HuH-7 (cell line): Measurements from ENCODE around the gene ZNF135.

ENCODE experiments used
- DNase-seq: peaks from one replicate; pipeline ENCODE4 v3.0.0; 2011; ENCODE audit warnings: low spot score

The ZNF135 gene

DNA sequence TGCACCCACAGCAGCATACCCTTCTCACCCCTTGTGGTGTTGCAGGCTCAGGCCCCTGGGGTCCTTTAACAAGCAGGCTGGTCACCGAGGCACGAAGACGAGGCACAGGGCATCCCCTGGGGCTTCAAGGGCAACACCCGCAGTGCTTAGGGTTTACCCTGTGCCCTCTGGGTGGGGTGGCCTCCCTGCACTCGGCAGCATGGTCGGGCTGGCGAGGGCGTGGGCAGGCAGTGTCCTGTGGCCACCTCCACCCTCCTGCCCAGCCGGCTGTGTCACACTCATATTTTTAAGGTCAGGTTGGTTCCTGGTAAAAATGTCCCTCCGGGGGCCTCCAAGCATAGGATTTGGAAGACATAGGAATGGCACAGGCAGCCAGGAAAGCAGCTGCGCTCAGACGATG, 11.4 kb upstream of the ZNF135 start:
- no peak for DNase-seq

DNA sequence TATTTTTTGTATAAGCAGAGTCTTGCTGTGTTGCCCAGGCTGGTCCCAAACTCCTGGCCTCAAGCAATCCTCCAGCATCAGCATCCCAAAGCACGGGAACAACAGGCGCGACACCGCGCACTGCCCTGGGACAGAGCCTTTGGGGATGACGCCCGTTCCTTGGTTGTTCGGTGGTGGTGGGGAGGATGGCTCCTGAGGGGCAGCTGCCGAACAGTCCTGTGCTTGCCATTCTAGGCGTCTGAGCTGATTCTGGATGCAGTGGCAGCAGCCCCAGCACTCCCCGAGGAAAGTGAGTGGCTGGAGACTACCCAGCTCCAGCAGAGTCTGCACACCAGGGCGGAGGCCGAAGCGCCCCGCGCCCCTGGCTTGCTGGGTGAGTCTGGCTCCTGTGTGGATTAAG, 6.8 kb upstream of the ZNF135 start:
- DNase-seq, result no peak

DNA sequence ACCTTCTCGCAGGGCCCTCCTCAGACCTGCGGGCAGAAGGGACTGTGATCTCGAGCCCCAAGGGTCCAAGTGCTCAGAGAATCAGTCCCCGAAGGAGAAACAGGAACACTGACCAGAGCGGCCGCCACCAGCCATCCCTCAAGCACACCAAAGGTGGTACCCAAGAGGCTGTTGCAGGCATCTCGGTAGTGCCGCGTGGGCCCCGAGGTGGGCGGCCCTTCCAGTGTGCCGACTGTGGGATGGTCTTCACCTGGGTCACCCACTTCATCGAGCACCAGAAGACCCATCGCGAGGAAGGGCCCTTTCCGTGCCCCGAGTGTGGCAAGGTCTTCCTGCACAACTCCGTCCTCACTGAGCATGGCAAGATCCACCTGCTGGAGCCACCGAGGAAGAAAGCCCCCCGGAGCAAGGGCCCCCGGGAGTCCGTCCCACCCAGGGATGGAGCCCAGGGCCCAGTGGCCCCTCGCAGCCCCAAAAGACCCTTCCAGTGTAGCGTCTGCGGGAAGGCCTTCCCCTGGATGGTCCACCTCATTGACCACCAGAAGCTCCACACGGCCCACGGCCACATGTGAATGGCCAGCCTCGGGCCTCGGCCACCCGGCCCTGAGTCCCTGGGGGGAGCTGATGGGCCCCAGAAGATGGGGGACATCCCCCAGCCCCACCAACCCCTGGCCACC, 5.5 kb upstream of the ZNF135 start:
- DNase-seq, result no peak

DNA sequence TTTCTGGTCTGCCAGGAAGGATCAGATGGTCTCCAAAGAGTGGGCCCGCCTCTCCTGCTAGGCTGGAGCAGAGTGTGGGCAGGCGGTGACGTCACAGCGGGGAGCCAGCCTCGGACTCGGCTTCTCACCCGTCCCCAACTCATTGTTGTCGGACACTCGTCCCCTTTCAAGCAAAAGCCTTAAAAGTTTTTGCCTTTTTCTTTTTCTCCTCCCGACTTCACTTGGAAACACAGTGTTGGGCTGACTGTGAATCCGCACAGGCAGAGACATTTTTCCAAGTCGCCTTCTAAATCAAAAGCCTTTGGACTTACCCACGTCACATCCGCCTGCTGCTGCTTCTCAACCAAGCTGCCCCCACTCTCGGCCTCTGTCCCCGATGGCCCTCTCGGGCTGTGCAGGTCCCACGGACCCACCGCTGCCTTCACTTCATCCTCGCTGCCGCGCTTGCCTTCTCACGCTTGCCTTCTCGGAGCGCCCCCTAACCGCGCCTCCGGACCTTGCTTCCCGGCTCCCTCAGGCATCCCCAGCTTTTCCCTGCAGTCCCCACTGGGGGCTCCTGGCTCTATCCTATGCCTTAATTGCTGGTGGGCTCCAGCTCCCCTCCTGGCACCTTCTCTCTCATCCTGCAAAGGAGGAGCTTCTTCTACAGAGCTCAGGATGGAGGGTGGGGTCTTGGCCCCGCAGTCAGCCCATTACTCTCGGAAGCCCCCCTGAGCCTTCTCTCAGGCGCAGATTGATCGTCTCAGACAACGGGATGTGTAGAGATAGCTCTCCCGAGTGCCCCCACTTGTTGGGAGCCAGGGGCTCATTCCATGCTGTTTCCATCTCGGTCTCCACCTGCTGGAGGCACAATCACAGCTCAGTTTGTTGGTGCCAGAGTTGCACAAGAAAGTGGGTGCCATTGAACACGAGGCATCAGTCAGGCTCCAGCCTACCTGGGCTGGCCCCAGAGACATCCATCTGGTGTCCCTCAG, 3.9 kb upstream of the ZNF135 start:
- no peak for DNase-seq

DNA sequence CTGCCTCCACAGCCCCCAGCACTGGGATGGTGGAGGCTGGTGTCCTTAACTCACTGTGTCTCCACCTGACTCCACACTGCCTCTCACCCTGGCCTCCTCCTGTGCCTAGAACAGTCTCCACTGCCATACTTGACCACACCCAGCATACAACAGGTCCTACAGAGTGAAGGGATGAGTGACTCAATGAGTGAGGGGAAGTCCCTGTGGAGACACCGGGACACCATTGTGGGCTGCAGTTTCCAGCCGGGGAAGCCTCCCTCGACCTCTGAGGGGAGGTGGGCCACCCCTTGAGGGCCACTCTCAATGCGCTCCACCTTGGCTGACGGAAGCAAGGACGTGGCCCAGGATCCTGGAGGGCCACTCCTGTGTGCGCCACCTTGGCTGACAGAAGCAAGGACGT, 2.8 kb upstream of the ZNF135 start:
- no peak for DNase-seq

DNA sequence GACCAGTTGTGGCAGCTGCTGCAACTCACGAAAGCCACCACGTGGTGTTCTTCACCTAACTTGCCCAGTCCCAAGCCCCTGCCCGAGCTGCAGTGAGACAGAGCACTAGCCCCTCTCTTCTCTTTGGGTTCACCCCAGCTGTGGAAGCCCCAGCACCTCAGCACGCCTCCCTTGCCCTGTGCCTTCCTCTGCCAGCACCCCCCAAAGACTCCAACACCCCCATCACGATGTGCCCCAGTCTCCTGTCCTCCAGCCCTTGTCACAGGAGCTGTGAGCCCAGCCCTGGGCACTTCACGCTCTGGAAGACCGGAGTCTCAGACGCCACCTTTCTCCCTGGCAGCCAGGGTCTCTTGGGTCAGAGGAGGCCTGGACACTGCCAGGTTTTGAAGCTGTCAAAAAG, 2.2 kb upstream of the ZNF135 start:
- DNase-seq, result no peak

DNA sequence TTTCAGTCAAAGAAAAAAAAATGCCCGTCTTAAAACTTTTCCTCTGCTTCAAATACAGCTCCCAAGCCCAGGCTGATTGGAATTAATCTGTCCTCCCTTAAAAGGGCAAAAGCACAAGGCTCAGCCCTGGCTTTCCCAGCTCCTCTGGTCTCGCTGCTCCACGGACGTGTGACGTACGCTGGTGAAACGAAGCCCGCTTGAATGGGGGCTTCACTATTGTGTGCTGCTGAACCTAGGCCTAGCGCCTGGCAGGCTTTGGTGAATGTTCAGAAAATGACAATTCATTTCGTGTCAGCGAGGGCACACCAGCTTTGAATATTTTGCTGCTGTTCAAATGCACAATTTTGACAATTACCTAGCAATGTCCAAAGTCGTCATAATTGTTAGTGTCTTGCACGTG, 615 bp upstream of the ZNF135 start:
- no peak for DNase-seq

DNA sequence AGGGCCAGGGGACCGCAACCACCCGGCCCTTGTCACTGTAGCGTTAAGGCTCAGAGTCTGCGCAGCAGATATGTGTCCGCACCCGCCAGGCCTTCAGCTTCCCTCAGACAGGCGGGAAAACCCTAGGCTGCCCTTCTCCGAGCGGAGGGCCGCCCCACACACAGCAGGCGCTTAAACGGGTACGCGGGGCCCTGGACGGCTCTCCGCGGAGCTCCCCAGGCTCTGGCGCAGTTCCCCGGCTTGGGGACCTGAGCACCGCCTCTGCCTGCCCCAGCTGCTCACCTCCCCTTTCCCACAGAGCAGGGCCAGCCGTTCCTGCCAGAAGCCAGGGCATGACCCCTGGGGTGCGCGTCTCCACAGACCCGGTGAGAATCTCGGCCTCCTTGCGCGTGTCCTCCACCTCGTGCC, 593 bp downstream of the ZNF135 start:
- DNase-seq, result no peak

DNA sequence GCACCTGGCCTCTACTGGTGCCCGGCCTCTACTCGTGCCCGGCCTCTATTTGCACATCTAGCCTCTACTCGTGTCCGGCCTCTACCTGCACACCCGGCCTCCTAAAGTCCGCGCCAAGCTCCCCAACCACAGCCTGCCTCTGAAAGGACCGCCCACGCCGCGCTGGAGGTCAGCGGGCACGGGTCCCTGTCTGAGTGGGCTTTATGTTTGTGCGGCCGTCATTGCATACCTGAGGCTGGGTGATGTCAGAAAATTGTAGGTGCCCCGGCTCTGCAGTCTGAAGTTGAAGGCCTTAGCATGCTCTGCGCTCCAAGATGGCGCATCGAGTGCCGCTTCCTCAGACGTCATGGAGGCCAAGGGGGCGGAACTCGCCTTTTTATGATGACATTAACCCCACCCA, 1.1 kb downstream of the ZNF135 start:
- DNase-seq, result no peak

DNA sequence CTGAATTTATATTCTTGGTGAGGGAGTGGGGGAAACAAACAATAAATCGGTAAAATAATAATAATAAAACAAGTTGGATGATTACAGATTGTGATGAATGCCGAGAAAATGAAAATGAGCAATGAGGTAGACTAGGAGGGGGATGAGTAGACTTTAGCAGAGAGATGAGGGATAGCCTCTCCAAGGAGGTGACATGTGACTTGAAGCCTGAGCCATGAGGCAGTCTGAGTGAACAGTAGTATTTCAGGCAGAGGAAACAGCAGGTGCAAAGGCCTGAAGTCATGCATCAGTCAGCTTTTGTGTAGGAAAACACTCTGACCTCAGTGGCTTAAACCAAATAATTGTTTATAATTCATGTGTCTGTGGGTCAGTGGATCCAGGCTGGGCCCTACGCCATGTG, 4.6 kb downstream of the ZNF135 start:
- no peak for DNase-seq

DNA sequence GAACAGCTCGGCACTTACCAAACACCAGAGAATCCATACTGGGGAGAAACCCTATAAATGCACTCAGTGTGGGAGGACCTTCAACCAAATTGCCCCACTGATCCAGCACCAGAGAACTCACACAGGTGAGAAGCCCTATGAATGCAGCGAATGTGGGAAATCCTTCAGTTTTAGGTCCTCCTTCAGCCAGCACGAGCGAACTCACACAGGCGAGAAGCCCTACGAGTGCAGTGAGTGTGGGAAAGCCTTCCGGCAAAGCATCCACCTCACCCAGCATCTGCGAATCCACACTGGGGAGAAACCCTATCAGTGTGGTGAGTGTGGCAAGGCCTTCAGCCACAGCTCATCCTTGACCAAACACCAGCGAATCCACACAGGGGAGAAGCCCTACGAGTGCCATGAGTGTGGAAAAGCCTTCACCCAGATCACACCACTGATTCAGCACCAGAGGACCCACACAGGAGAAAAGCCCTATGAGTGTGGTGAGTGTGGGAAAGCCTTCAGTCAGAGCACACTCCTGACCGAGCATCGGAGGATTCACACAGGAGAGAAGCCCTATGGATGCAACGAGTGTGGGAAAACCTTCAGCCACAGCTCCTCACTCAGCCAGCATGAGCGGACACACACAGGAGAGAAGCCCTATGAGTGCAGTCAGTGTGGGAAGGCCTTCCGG, 8.3 kb downstream of the ZNF135 start:
- DNase-seq, result no peak

DNA sequence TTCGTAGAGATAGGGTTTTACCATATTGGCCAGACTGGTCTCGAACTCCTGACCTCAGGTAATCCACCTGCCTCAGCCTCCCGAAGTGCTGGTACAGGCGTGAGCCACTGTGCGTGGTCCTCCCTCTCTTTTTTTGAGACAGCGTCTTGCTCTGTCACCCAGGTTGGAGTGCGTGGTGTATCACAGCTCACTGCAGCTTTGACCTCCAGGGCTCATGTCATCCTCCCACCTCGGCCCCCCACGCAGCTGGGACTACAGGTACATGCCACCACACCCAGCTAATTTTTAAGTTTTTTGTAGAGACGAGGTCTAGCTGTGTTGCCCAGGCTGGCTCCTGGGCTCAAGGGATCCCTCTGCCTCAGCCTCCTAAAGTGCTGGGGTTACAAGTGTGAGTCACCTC, 20.7 kb downstream of the ZNF135 start:
- no peak for DNase-seq

DNA sequence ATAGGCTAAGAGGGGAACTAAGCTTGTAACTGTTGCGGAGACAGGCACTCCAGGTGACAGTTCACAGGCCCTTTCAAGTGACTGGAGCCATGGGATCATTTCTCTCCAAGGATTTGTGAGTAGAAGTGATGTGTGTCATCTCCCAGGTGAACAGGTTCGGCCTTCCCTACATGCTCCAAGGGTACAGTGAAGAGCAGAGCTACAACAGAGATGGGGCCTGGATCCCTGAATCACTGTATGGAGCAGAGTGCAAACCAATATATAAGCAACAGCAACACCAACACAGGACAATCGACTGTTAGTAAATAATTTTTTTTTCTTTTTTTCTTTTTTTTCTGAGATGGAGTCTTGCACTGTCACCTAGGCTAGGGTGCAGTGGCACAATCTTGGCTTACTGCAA, 23.9 kb downstream of the ZNF135 start:
- DNase-seq, result no peak

DNA sequence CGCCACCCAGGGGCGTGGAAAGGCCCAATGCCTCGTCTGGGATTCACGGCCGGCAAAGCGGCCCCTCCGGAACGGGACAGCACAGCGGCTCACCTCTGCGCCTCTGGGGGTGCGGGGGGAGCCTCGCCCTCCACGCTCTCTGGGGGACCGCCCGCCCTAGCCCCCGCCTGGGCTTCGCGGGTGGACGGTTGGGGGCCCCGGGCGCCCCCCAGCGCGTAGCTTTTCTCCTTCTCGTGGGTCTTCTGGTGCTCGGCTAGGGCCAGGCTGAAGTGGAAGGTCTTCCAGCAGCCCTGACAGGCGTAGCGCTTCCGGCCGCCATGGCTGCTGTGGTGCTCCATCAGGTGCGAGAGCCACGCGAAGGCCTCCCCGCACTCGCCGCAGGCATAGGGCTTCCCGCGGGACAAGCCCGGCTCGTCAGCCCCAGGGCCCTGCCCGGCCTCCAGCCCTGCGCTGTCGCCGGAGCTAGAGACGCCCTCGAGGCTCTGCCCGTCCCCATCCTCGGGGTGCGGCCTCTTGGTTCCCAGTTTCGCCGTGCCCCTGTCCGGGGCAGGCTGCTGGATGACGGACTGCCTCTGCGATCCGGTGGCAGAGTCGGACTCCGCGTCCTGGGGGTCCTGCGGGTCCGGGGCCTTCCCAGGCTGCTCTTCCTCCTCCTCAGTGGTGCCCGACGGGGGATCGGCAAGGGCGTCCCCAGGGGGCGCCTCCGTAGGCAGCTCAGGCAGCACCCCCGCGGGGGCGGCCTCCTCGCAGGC, 25.7 kb downstream of the ZNF135 start:
- DNase-seq, result no peak

DNA sequence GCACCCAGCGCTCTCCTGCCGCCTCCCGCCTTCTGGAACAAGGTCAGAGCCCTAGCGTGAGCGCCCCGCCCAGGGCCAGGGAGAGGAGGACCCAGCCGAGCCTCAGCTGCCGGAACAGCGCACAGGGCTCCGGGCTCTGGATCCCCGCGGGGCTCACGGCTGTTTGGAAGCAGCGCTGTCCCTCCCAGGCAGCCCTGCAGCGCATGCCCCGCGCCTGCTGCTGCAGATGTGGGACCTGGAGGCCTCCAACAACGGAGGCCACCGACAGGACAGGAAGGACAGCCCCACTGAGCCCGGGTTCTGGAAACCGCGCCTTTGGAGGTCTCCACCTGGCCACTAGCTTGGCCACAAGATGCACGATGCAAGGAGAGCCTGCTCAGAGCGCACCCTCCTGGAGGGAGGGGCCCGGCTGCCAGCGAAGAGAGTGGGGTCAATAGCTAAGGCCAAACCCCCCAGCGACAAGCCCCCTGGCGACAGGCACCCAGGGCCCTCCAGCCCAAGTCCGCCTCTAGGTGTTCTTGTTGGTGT, 26.3 kb downstream of the ZNF135 start:
- no peak for DNase-seq

DNA sequence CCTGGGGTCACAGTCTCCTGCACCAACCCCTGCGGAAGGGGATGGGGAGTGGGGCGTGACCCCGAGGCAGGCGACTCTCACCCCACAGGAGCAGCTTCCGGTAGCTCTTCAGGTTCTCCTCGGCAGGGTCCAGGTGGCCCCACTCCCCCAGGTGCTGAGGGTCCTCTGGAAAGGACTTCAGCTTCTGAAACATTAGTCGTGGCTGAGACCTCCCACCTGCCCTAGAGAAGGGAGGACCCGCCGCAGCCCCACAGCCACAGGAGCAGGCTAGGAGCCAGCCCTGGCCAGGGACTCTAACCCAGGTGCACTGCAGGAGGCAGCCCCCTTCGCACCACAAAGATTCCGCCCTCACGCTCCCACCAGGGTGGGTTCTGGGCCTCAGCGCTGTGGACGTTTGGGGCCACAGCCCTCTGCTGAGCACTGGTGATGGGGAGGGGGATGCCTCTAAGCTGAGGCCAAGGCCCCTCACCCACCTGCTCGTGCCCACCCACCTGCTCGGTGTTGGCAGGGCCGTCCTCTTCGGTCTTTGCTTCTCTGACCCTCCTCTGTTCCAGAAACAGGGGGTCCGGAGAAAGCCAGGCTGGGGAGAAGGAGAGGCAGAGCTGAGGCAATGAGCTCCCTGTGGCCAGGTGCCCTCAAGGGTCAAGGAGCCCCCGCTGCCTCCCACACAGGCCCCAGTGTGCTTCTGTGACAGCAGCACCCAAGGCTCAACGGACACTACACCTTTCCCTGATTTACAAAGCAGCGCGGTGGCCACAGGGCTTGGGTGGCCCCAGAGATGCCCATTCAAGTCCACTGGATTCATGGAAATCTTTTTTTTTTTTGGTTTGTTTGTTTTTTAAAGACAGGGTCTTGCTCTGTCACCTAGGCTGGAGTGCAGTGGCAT, 28.0 kb downstream of the ZNF135 start:
- no peak for DNase-seq

DNA sequence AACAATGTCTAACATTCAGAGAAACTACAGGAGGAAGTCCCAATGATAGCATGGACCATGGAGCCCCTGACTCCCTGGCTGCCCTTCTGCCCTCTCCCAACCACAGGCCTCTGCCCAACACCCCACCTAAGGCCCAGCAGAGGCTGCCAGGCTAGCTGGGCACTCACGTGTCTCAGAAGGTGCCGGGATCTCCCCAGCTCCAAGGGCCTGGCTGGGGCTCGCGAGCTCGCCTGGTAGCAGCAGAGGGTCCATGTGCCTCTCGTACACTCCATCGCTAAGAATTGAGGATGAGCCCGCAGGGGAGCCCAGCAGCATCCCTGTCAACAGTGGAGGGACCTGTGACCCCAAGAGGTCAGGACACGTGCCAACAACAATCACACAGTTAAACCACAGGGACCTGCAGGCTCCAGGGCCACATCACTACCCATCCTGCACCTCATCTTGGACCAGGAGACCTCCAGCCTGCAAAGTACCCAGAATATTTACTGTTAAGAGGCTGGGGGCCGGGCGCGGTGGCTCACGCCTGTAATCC, 29.5 kb downstream of the ZNF135 start:
- DNase-seq, result no peak

DNA sequence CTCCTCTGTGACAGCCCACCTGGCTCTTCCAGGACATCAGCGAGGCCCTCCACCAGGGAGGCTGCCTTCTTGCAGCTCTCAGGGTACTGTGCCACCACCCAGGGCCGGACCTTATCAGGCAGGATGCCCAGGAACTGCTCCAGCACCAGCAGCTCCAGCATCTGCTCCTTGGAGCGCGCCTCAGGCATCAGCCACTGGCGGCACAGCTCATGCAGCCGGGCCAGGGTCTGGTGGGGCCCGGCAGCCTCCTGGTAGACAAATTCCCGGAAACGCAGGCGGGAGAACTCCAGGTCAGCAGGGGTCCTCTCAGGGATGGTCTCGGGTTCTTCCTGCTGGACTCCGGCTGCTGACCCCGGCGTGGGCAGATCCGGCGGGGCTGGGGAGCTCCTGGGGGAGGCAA, 30.8 kb downstream of the ZNF135 start:
- DNase-seq, result no peak

DNA sequence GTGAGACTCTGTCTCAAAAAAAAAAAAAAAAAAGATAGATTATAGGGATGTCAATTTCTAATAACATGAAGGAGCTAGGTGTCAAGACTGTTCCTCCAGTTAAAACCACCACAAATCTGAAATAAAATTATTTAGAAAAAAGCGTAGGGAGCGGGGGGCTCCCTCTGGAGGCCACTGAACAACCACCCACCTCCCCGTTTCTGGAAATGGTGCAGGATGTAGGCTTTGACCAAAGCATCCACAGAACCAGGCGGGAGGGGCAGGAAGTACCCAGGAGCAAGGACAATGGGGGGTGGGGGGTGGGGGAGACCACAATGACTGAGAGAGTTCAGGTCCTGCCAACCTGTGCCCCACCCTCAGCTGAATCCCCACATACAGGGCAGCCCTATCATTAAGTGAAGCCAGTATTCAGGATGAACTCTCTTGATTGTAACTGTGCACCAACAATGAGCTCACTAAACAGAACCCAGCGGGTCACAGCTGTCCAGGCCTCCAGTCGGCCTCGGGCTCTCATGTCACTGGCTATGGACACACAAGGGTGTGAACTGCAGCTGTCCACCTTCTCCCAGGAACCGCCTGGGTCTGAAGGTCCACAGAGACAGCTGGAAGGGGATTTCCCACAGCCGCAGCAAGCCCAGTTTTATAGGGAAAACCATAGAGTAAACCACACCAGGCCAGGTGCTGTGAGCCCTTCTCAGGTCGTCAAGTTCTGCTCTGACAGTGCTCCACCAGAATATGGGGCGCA, 32.3 kb downstream of the ZNF135 start:
- no peak for DNase-seq

DNA sequence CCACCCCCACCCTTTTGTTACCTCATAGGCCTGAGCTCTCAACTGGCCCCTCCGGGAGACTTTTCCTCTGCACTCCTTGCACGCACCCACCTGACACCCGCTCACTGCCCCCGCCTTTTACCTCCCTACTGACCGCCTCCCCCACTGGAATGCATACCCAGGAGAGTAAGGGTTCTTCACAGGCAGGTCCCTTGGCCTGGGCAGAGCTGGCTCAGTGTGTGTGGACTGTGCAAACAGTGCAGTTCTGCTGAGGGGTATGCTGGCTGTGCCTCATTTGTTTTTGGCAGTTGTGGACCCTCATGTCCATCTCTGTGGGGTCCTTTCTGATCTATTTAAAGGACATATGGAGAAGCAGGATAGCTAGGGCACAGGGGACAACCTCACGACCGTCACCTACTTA, 34.0 kb downstream of the ZNF135 start:
- no peak for DNase-seq
